HUDEP-2 (cell line): ENCODE results near the gene NAAA.
A peak's percentile ranks its signal among the peaks of the same experiment; 100 is the strongest.
"Not testable (repeated sequence)": the region's sequence is repeated elsewhere in the genome, so short reads cannot be mapped to it uniquely, and the experiment has no call there.

Source experiments
- DNase-seq, 76 experiments: peaks; one replicate each; lab custom pipeline; 2025; ENCODE audit not compliant: unreplicated experiment in 76 of 76; lab: John Stamatoyannopoulos, UW

The NAAA gene

GRCh38 chr4:75920327-75920726 lies 20.5 kb downstream of the NAAA start:
- DNase-seq: no peak

DNA sequence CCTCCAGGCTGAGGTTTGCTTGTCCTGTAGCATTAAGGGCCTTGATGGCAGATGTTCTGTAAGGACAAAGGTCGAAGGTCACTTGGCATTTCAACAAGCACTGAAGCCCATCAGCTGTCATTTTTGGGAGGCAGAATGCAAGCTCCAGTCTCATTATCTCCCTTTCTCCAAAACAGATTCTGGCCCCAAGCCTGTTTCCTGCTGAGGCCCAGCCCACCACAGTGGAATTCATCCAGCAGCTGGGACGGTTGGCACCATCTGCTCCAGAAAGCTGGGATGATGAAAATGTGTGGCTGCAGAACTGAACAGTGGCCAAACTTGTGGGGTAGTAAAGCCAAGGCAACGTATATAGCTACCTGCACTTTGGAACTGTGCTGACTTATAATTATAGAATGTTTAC lies 20.9 kb downstream of the NAAA start:
- DNase-seq: peak in 3 of 76 experiments; percentile 2 to 7 (median 2)

DNA sequence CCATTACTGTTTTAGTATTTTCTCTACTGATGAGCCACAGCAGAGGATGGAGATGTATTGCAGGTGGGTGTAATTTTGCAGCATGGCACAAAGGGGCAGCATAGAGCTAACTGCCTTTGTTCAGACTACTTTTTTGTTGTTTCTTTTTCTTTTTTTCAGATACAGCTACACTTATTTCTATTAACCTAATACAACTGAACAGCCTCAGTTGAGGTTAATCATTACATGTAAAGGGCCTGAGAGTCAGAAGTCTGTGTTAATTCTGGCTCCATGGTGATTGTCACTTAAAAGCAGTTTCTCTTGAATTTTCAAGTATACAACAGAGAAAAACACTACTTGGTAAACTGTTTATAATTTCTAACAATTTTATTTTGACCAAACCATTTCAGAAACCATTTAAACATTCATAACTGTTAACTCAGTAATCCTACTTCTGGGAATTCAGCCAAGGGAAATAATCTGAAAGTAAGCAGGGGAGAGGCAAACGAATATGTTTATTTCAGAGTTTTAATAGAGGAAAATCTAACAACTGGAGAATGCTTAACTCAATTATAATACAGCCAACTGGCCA lies 24.6 kb downstream of the NAAA start:
- peak in 16 of 76 experiments; percentile 1 to 43 (median 14) for DNase-seq

DNA sequence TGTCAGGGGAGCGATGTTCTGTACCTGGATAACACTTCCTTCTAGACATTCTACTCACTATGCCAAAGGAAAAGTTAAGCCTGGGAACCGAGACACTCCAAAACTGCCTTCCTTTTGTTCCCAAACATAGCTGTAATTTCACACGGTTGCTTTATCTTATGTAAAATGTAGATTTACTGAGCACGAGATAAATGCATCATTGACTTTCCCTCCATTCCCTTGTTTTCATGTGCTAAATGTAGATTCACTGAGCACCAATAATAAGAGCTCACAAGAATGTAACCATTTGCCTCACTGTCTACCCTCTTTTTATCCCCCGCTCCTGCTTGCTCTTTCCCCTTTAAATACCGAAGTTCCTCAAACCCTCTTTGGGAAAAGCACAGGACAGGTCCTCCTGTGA lies 27.8 kb downstream of the NAAA start:
- no peak for DNase-seq

DNA sequence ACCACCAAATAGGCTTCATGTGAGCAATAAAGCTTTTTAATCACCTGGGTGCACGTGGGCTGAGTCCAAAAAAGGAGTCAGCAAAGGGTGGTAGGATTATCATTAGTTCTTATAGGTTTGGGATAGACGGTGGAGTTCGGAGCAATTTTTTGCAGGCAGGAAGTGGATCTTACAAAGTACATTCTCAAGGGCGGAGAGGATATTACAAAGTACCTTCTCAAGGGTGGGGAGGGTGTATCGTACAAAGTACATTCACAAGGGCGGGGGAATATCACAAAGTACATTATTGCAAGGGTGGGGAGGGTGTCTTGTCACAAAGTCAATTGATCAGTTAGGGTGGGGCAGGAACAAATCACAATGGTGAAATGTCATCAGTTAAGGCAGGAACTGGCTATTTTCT lies 30.0 kb downstream of the NAAA start:
- DNase-seq: not testable (repeated sequence)

GRCh38 chr4:75909405-75909804 lies 31.4 kb downstream of the NAAA start:
- no peak for DNase-seq

- DNase-seq: no peak
Observed at GRCh38 chr4:75908555-75908954, 32.3 kb downstream of the NAAA start.

DNA sequence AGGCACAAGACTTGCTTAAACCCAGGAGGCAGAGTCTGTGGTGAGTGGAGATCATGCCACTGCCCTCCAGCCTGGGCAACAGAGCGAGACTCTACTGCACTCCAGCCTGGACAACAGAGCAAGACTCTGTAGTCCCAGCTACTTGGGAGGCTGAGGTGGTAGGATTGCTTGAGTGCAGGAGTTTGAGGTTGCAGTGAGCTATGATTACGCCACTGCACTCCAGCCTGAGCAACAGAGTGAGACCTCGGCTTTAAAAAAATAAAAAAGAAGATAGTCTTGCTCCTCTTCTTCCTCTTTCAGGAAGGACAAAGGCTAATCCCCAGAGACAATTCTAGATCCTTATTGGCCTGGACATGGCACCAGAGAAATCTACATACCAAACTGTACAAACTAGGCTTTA lies 32.8 kb downstream of the NAAA start:
- DNase-seq: no peak

GRCh38 chr4:75904076-75904475 lies 36.7 kb downstream of the NAAA start:
- peak in 2 of 76 experiments; percentile 0 to 9 for DNase-seq

DNA sequence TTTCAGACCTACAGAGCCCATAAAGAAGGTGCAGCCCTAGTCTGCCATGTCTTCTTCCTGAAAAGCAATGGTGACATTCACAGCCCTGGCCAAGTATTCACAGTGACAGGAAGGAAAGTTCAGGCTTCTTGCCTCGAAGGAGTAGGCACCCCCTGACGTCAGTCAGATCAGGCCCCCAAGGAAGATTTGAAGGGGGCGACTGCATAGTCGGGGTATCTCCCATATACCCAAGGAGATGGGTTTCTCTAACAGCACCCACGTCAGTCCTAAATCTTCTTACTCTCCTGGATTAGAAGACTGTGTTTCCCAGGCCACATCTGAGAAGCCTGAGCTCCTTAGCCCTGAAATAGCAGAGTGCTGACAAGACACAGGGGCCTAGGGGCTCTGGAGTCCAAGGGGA lies 38.5 kb downstream of the NAAA start, which contains the start of gene PPEF2:
TSS of gene PPEF2 (minus strand) at position 101 of the 400 bp plus-strand sequence. CDS start 6,127 bp downstream, outside the sequence.
- no peak for DNase-seq

DNA sequence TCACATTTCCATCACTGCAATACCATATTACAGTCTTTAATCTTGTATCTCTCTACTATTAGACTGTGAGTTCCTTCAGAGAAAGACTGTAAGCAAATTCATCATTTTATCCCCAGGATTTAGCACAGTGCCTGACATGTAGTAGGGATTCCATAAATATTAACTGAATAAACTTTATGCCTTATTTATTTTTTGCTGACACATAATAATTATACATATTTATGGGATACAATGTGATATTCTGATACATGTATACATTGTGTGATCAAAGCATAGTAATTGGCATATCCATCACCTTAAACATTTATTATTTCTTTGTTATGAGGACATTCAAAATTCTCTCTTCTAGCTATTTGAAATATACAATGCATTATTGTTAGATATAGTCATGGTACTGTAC lies 42.3 kb downstream of the NAAA start:
- DNase-seq: no peak

- peak in 13 of 76 experiments; percentile 1 to 37 (median 15) for DNase-seq
Observed at GRCh38 chr4:75895744-75896314, 45.0 kb downstream of the NAAA start.

DNA sequence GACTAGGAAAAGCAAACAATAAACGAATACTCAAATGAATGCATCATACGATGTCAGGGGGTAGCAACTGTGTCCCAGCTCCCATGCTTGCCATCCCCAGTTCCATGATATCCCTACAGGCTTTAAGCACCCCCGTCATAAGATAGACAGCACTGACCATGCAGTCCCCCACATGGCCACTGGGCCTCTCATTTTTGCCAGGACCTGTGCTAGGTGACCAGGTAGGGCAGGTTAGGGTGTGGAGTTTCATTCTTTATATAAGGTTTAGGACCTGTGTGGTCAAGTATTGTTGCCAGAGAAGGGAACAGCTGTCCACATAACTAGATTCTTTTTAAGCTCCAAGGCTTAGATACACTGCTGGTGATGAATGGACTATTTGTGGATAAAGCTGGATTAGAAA lies 48.3 kb downstream of the NAAA start:
- no peak for DNase-seq

DNA sequence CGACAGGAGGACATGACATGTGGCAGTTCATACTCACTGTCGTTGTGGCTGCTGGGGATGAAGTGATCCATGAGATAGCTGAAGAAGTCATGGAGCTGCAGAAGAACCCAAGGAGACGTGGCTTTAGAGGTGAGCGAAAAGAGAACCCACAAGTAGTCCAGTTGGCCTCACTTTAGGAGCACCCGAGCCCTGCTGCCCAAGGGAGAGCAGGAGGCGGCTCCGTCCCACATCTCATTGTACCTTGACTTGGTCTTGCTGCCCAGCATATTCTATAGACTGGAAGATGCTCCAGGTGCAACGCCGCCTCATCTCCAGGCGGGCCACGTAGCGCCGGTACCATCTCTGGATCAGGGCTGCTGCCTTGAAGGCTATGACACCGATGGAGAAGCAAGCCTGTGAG lies 49.2 kb downstream of the NAAA start:
- no peak for DNase-seq

DNA sequence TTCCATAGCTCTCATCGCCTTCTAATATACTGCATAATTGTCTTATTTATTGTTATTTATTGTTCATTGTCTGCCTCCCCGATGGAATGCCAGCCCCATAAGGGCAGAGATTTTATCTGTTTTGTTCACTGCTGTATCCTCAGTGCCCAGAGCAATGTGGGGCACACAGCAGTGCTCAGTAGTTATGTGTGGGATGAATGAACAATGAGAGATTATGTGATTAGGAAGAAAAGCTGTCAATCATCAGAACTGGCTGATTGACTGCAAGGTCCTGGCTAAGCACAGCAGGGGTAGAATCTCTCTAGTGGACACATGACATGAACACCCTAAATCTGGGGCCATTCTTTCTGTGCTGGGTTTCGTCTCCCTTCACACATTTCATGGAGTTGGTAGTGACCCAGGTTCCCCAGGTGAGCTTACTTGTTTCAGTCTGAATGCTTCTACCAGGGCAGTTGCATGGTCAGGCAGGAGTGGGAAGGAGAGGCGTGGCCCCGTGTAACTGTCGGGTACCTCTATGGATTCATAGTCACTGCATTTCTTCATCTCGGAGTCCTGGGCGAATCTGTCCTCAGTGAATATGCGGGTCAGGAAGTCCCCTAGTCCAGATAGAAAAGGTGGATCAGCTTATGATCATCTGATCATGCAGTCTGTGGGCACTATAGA lies 51.1 kb downstream of the NAAA start:
- no peak for DNase-seq

DNA sequence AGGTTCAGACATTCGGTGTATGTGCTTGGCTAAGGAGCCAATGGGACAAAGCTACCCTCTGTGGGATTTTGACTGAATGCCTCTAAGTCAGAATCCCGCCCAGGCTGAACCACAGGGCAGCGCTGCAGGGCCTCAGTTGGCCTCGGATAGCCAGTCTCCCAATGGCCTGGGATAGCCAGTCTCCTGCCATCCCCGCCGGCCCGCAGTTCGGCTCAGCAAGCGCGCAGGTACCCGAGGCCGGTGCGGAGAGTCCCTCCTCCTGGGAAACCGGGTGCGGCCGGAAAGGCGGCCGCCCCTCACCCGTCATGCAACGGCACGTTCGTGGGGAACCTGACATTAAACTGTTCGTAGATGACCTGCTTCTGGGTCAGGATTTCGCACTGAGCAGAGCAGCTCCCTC lies 54.7 kb downstream of the NAAA start:
- DNase-seq: no peak

- no peak for DNase-seq
Observed at GRCh38 chr4:75881476-75881875, 59.3 kb downstream of the NAAA start.

- DNase-seq: no peak
Observed at GRCh38 chr4:75880278-75880677, 60.5 kb downstream of the NAAA start.

DNA sequence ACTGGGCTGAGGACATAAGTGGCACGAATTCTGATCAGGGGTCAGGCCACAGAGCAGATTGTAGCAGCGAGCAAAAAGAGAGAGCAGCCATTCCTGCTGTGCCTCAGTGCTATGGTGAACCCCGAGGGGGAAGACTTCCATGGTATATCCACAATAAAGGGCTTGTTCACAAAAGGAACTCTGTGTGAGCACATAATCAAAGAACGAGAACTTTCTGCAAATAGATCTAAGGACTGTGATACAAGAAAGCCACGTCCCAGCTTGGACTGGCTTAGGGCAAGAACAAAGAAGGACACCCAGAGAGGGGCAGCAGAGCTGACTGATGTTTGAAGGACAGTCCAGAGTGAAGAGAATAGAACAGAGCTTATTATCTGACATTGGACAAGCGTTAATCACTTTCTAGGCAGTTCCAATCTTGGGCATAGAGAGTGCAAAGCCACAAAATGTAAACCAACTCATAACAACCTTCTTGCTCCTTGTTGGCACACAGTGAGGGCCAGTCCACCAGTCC lies 62.5 kb downstream of the NAAA start:
- no peak for DNase-seq

GRCh38 chr4:75876218-75876617 lies 64.6 kb downstream of the NAAA start:
- DNase-seq: no peak

DNA sequence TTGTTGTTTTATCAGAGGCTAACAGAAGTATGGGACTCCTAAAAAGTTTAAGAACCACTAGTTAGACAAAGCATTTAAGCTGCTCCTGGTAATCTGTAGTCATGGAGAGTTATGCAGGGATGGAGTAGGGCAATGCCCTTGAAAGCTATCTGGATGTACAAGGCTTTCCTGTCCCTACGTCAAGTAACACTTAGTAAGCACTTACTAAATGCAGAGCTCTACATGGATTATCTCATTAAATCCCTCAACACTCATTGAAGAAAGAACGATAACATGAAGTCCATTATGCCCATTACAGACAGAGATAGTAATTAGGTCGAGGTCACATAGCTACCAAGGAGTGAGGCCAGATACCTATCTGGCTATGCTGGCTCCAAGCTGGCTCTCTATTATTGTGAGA lies 71.7 kb downstream of the NAAA start:
- DNase-seq: no peak

DNA sequence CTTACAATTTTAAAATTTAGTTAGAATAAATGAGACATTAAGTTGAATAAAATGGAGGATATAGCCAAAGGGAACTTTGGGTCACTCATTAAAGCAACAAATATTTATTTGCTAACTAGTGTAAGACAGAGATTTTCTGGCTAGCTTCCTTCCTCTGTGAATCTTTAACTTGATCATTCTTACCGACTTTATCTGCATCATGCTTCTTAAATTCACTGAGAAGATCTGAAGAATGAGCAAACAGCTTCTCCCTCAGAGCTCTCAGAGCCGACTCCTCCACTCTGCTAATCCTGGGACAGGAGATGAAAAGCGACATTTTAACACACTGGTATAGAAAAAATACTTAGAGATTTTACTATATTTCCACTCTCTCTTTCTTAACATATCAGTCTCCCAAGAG lies 73.7 kb downstream of the NAAA start:
- no peak for DNase-seq
